ENCODE measurements around the gene TPSD1.
"Not testable (repeated sequence)": the region's sequence is repeated elsewhere in the genome, so short reads cannot be mapped to it uniquely, and the experiment has no call there.

TPSD1 gene

GRCh38 chr16:1264345-1265089 lies 8.6 kb downstream of the TPSD1 start:
- ATAC-seq (replicated peaks; ENCODE audit: extremely low read depth, poor library complexity, severe bottlenecking): no peak
- Mint-ChIP-seq H3K9me3 (peaks cover 6% of the 10 kb centered on the region), H3K4me1 (no peaks in the 10 kb centered on the region), H3K27ac (ENCODE audit: low read depth) (no peak overlapping the region), H3K36me3 (ENCODE audit: insufficient read depth) (no peaks in the 10 kb centered on the region), H3K27me3 (no peaks in the 10 kb centered on the region), H3K4me3 (no peak overlapping the region)
- no peak for DNase-seq (ENCODE audit: low spot score in 2 of 2)

GRCh38 chr16:1265090-1265630 lies 9.3 kb downstream of the TPSD1 start:
- Mint-ChIP-seq H3K9me3 (peaks cover 6% of the 10 kb centered on the region), H3K27ac (ENCODE audit: low read depth) (no peak overlapping the region), H3K36me3 (ENCODE audit: insufficient read depth) (no peaks in the 10 kb centered on the region), H3K27me3 (no peaks in the 10 kb centered on the region), H3K4me1 (no peaks in the 10 kb centered on the region), H3K4me3 (no peak overlapping the region)
- DNase-seq (ENCODE audit: low spot score in 2 of 2) (no peak), ATAC-seq (replicated peaks; ENCODE audit: extremely low read depth, poor library complexity, severe bottlenecking) (no peak)

- no peak overlapping the region for H3K4me3 Mint-ChIP-seq
- H3K4me1 Mint-ChIP-seq: no peaks in the 10 kb centered on the region
- ATAC-seq (replicated peaks; ENCODE audit: extremely low read depth, poor library complexity, severe bottlenecking) (no peak), DNase-seq (ENCODE audit: low spot score in 2 of 2) (no peak)
- no peak overlapping the region for H3K27ac Mint-ChIP-seq (ENCODE audit: low read depth)
- peaks cover under 1% of the 10 kb centered on the region for H3K27me3 Mint-ChIP-seq
- peaks cover 6% of the 10 kb centered on the region for H3K9me3 Mint-ChIP-seq
- no peaks in the 10 kb centered on the region for H3K36me3 Mint-ChIP-seq (ENCODE audit: insufficient read depth)
Observed at GRCh38 chr16:1265826-1266225, 10.0 kb downstream of the TPSD1 start.

- not testable (repeated sequence) for H3K4me1 Mint-ChIP-seq; ATAC-seq (replicated peaks; ENCODE audit: extremely low read depth, poor library complexity, severe bottlenecking); H3K36me3 Mint-ChIP-seq (ENCODE audit: insufficient read depth); H3K9me3 Mint-ChIP-seq; DNase-seq (ENCODE audit: low spot score in 2 of 2); H3K27me3 Mint-ChIP-seq; H3K4me3 Mint-ChIP-seq; H3K27ac Mint-ChIP-seq (ENCODE audit: low read depth)
Observed at GRCh38 chr16:1269418-1269817, 13.5 kb downstream of the TPSD1 start.

GRCh38 chr16:1271380-1271723 lies 15.5 kb downstream of the TPSD1 start:
- no peaks in the 10 kb centered on the region for H3K4me1 Mint-ChIP-seq
- peaks cover 2% of the 10 kb centered on the region for H3K36me3 Mint-ChIP-seq (ENCODE audit: insufficient read depth)
- H3K27ac Mint-ChIP-seq (ENCODE audit: low read depth): no peak overlapping the region
- no peak overlapping the region for H3K4me3 Mint-ChIP-seq
- peaks cover 19% of the 10 kb centered on the region for H3K27me3 Mint-ChIP-seq
- ATAC-seq (replicated peaks; ENCODE audit: extremely low read depth, poor library complexity, severe bottlenecking): no peak
- no peak for DNase-seq (ENCODE audit: low spot score in 2 of 2)
- H3K9me3 Mint-ChIP-seq: no peaks in the 10 kb centered on the region

GRCh38 chr16:1271724-1272413 lies 16.0 kb downstream of the TPSD1 start:
- not testable (repeated sequence) for H3K9me3 Mint-ChIP-seq; ATAC-seq (replicated peaks; ENCODE audit: extremely low read depth, poor library complexity, severe bottlenecking); H3K4me1 Mint-ChIP-seq; DNase-seq (ENCODE audit: low spot score in 2 of 2); H3K27ac Mint-ChIP-seq (ENCODE audit: low read depth); H3K36me3 Mint-ChIP-seq (ENCODE audit: insufficient read depth); H3K4me3 Mint-ChIP-seq
- peaks cover 19% of the 10 kb centered on the region for H3K27me3 Mint-ChIP-seq

- Mint-ChIP-seq H3K27ac (ENCODE audit: low read depth) (no peak overlapping the region), H3K9me3 (no peaks in the 10 kb centered on the region), H3K4me3 (no peak overlapping the region), H3K36me3 (ENCODE audit: insufficient read depth) (peaks cover 2% of the 10 kb centered on the region), H3K27me3 (peaks cover 22% of the 10 kb centered on the region), H3K4me1 (no peaks in the 10 kb centered on the region)
- ATAC-seq (replicated peaks; ENCODE audit: extremely low read depth, poor library complexity, severe bottlenecking) (no peak), DNase-seq (ENCODE audit: low spot score in 2 of 2) (no peak)
Observed at GRCh38 chr16:1272453-1273198, 16.8 kb downstream of the TPSD1 start.

- Mint-ChIP-seq H3K36me3 (ENCODE audit: insufficient read depth) (peaks cover 2% of the 10 kb centered on the region), H3K4me3 (no peak overlapping the region), H3K9me3 (no peaks in the 10 kb centered on the region), H3K27me3 (peaks cover 28% of the 10 kb centered on the region), H3K4me1 (no peaks in the 10 kb centered on the region), H3K27ac (ENCODE audit: low read depth) (no peak overlapping the region)
- DNase-seq (ENCODE audit: low spot score in 2 of 2) (no peak), ATAC-seq (replicated peaks; ENCODE audit: extremely low read depth, poor library complexity, severe bottlenecking) (no peak)
Observed at GRCh38 chr16:1273816-1274215, 17.9 kb downstream of the TPSD1 start.

GRCh38 chr16:1274767-1275166 lies 18.9 kb downstream of the TPSD1 start:
- H3K36me3 Mint-ChIP-seq (ENCODE audit: insufficient read depth): peaks cover 2% of the 10 kb centered on the region
- H3K4me3 Mint-ChIP-seq: no peak overlapping the region
- ATAC-seq (replicated peaks; ENCODE audit: extremely low read depth, poor library complexity, severe bottlenecking): no peak
- DNase-seq (ENCODE audit: low spot score in 2 of 2): no peak
- no peak overlapping the region for H3K27ac Mint-ChIP-seq (ENCODE audit: low read depth)
- H3K27me3 Mint-ChIP-seq: peaks cover 28% of the 10 kb centered on the region
- H3K4me1 Mint-ChIP-seq: no peaks in the 10 kb centered on the region
- no peaks in the 10 kb centered on the region for H3K9me3 Mint-ChIP-seq

- DNase-seq (ENCODE audit: low spot score in 2 of 2) (no peak), ATAC-seq (replicated peaks; ENCODE audit: extremely low read depth, poor library complexity, severe bottlenecking) (no peak)
- H3K36me3 Mint-ChIP-seq (ENCODE audit: insufficient read depth): peaks cover 2% of the 10 kb centered on the region
- peaks cover 26% of the 10 kb centered on the region for H3K27me3 Mint-ChIP-seq
- no peak overlapping the region for H3K4me3 Mint-ChIP-seq
- H3K27ac Mint-ChIP-seq (ENCODE audit: low read depth): no peak overlapping the region
- no peaks in the 10 kb centered on the region for H3K4me1 Mint-ChIP-seq
- H3K9me3 Mint-ChIP-seq: no peaks in the 10 kb centered on the region
Observed at GRCh38 chr16:1275791-1276579, 20.1 kb downstream of the TPSD1 start.

GRCh38 chr16:1276580-1276878 lies 20.7 kb downstream of the TPSD1 start:
- H3K27ac Mint-ChIP-seq (ENCODE audit: low read depth): no peak overlapping the region
- peaks cover 22% of the 10 kb centered on the region for H3K27me3 Mint-ChIP-seq
- no peak overlapping the region for H3K4me3 Mint-ChIP-seq
- H3K9me3 Mint-ChIP-seq: no peaks in the 10 kb centered on the region
- H3K36me3 Mint-ChIP-seq (ENCODE audit: insufficient read depth): no peaks in the 10 kb centered on the region
- no peaks in the 10 kb centered on the region for H3K4me1 Mint-ChIP-seq
- DNase-seq (ENCODE audit: low spot score in 2 of 2): no peak
- no peak for ATAC-seq (replicated peaks; ENCODE audit: extremely low read depth, poor library complexity, severe bottlenecking)

- Mint-ChIP-seq H3K27me3 (peaks cover 22% of the 10 kb centered on the region), H3K36me3 (ENCODE audit: insufficient read depth) (no peaks in the 10 kb centered on the region), H3K4me3 (no peak overlapping the region), H3K27ac (ENCODE audit: low read depth) (no peak overlapping the region), H3K9me3 (no peaks in the 10 kb centered on the region), H3K4me1 (no peaks in the 10 kb centered on the region)
- no peak for DNase-seq (ENCODE audit: low spot score in 2 of 2)
- no peak for ATAC-seq (replicated peaks; ENCODE audit: extremely low read depth, poor library complexity, severe bottlenecking)
Observed at GRCh38 chr16:1277151-1277598, 21.3 kb downstream of the TPSD1 start.

Data from central memory CD8-positive, alpha-beta T cell (primary cell).